BE2C (cell line): Measurements from ENCODE around the gene TRIM4.
"Not testable (repeated sequence)": the region's sequence is repeated elsewhere in the genome, so short reads cannot be mapped to it uniquely, and the experiment has no call there.

Source experiments
- DNase-seq: peaks from one replicate; pipeline ENCODE4 v3.0.0-alpha.2; 2020
- H3K27me3 ChIP-seq: fragments of 250-450 bp; sonication (Bioruptor Pico); 2 replicates; pipeline ENCODE4 v1.5.1; 2020; ENCODE audit warnings: mild to moderate bottlenecking
- H3K36me3 ChIP-seq: fragments of 250-450 bp; sonication (Bioruptor Pico); 2 replicates; pipeline ENCODE4 v1.5.1; 2020; ENCODE audit warnings: mild to moderate bottlenecking
- H3K4me1 ChIP-seq: fragments of 250-450 bp; sonication (Bioruptor Pico); 2 replicates; pipeline ENCODE4 v1.5.1; 2020
- H3K4me3 ChIP-seq: 2 replicates; pipeline ENCODE4 v1.5.1; 2011; ENCODE audit warnings: low read depth, low read length
- H3K9me3 ChIP-seq: fragments of 250-450 bp; sonication (Bioruptor Pico); 2 replicates; pipeline ENCODE4 v1.5.1; 2020
- CTCF ChIP-seq: IDR thresholded peaks from 2 replicates; pipeline ENCODE4 v1.5.1; 2012; ENCODE audit warnings: mild to moderate bottlenecking, low read depth, low read length

TRIM4 gene

GRCh38 chr7:99949645-99950228 lies 30.4 kb upstream of the TRIM4 start:
- no peak overlapping the region for H3K4me3 ChIP-seq
- no peaks in the 10 kb centered on the region for H3K4me1 ChIP-seq
- peaks cover 9% of the 10 kb centered on the region; the same call in 1 of the 2 replicates for H3K27me3 ChIP-seq
- H3K9me3 ChIP-seq, result no peaks in the 10 kb centered on the region; the same call in 1 of the 2 replicates
- no peaks in the 10 kb centered on the region for H3K36me3 ChIP-seq
- peak; percentile 51 for TF ChIP-seq CTCF
- no peak for DNase-seq

GRCh38 chr7:99947608-99948007 lies 28.3 kb upstream of the TRIM4 start:
- Histone ChIP-seq H3K27me3 (peaks cover 2% of the 10 kb centered on the region; the same call in 1 of the 2 replicates), H3K9me3 (no peaks in the 10 kb centered on the region; the same call in 1 of the 2 replicates), H3K36me3 (no peaks in the 10 kb centered on the region), H3K4me1 (no peaks in the 10 kb centered on the region), H3K4me3 (no peak overlapping the region)
- TF ChIP-seq CTCF, result no peak
- DNase-seq, result no peak

GRCh38 chr7:99944497-99945070 lies 25.3 kb upstream of the TRIM4 start:
- no peak for DNase-seq
- Histone ChIP-seq H3K27me3 (peaks cover 2% of the 10 kb centered on the region; the same call in 1 of the 2 replicates), H3K9me3 (no peaks in the 10 kb centered on the region), H3K4me1 (no peaks in the 10 kb centered on the region), H3K4me3 (no peak overlapping the region), H3K36me3 (no peaks in the 10 kb centered on the region)
- TF ChIP-seq CTCF, result no peak

GRCh38 chr7:99943641-99944496 lies 24.5 kb upstream of the TRIM4 start:
- H3K4me1 ChIP-seq, result no peaks in the 10 kb centered on the region
- no peaks in the 10 kb centered on the region for H3K36me3 ChIP-seq
- peaks cover 2% of the 10 kb centered on the region; the same call in 1 of the 2 replicates for H3K27me3 ChIP-seq
- no peak overlapping the region for H3K4me3 ChIP-seq
- H3K9me3 ChIP-seq, result no peaks in the 10 kb centered on the region
- DNase-seq, result no peak
- no peak for TF ChIP-seq CTCF

GRCh38 chr7:99938296-99938695 lies 19.0 kb upstream of the TRIM4 start:
- H3K4me3 ChIP-seq, result no peak overlapping the region
- no peak for TF ChIP-seq CTCF
- DNase-seq, result no peak
- no peaks in the 10 kb centered on the region for H3K36me3 ChIP-seq
- H3K27me3 ChIP-seq, result no peaks in the 10 kb centered on the region
- H3K9me3 ChIP-seq, result no peaks in the 10 kb centered on the region
- no peaks in the 10 kb centered on the region for H3K4me1 ChIP-seq

GRCh38 chr7:99935009-99935408 lies 15.7 kb upstream of the TRIM4 start:
- not testable (repeated sequence) for H3K36me3 ChIP-seq, H3K9me3 ChIP-seq, H3K4me3 ChIP-seq, H3K4me1 ChIP-seq, H3K27me3 ChIP-seq
- peak; percentile 16 for DNase-seq
